H9 (cell line): ENCODE data around the gene TMEM87A. TPM values are rescaled to one million over a fixed set of nuclear protein-coding genes. Genes with fewer than 3 reads are reported as not detected.

Experiments
- DNase-seq: peaks from one replicate; pipeline ENCODE4 v3.0.0-alpha.2; 2017
- H2AFZ ChIP-seq: one replicate; pipeline ENCODE4 v1.6.1; 2013; ENCODE audit warnings: mild to moderate bottlenecking, low read length, control low read depth, moderate library complexity
- H2AK5ac ChIP-seq: 2 replicates; pipeline ENCODE4 v1.6.1; 2013; ENCODE audit warnings: low read length, control low read depth, mixed read lengths; ENCODE audit not compliant: insufficient read length
- H2BK120ac ChIP-seq: one replicate; pipeline ENCODE4 v1.6.1; 2013; ENCODE audit warnings: low read depth, mild to moderate bottlenecking, low read length, control low read depth, inconsistent platforms; ENCODE audit not compliant: poor library complexity, severe bottlenecking
- H2BK12ac ChIP-seq: 2 replicates; pipeline ENCODE4 v1.6.1; 2013; ENCODE audit warnings: low read length, control low read depth, mixed read lengths, low read depth; ENCODE audit not compliant: insufficient read length
- H2BK15ac ChIP-seq: 2 replicates; pipeline ENCODE4 v1.6.1; 2013; ENCODE audit warnings: low read depth, low read length, control low read depth
- H2BK20ac ChIP-seq: one replicate; pipeline ENCODE4 v1.6.1; 2013; ENCODE audit warnings: low read depth, mild to moderate bottlenecking, low read length, control low read depth, inconsistent platforms; ENCODE audit not compliant: poor library complexity, severe bottlenecking
- H2BK5ac ChIP-seq: 2 replicates; pipeline ENCODE4 v1.6.1; 2013; ENCODE audit warnings: low read length, control low read depth, mixed read lengths; ENCODE audit not compliant: insufficient read length
- H3K14ac ChIP-seq: 2 replicates; pipeline ENCODE4 v1.6.1; 2013; ENCODE audit warnings: low read length, control low read depth; ENCODE audit not compliant: insufficient read depth
- H3K18ac ChIP-seq: 2 replicates; pipeline ENCODE4 v1.6.1; 2013; ENCODE audit warnings: low read depth, mild to moderate bottlenecking, mixed read lengths, low read length, control low read depth; ENCODE audit not compliant: insufficient read length
- H3K23ac ChIP-seq: 2 replicates; pipeline ENCODE4 v1.6.1; 2013; ENCODE audit warnings: low read length, control low read depth, mixed read lengths, low read depth; ENCODE audit not compliant: insufficient read length
- H3K23me2 ChIP-seq: 2 replicates; pipeline ENCODE4 v1.6.1; 2013; ENCODE audit warnings: low read depth, mild to moderate bottlenecking, mixed read lengths, low read length, control low read depth; ENCODE audit not compliant: insufficient read length, poor library complexity, severe bottlenecking
- H3K27ac ChIP-seq: 2 replicates; pipeline ENCODE4 v1.5.1; 2013; ENCODE audit warnings: low read length, control low read depth, mixed read lengths, low read depth; ENCODE audit not compliant: insufficient read length
- H3K27me3 ChIP-seq: 2 replicates; pipeline ENCODE4 v1.6.1; 2013; ENCODE audit warnings: low read length, control low read depth, inconsistent platforms; ENCODE audit not compliant: insufficient read depth
- H3K4ac ChIP-seq: 2 replicates; pipeline ENCODE4 v1.6.1; 2013; ENCODE audit warnings: low read depth, mild to moderate bottlenecking, control low read depth, inconsistent platforms, low read length, moderate library complexity
- H3K4me1 ChIP-seq: 2 replicates; pipeline ENCODE4 v1.6.1; 2013; ENCODE audit warnings: low read length, control low read depth, inconsistent platforms; ENCODE audit not compliant: insufficient read depth
- H3K4me2 ChIP-seq: 2 replicates; pipeline ENCODE4 v1.6.1; 2013; ENCODE audit warnings: low read length, control low read depth, mixed read lengths; ENCODE audit not compliant: insufficient read length, insufficient read depth
- H3K56ac ChIP-seq: 2 replicates; pipeline ENCODE4 v1.6.1; 2013; ENCODE audit warnings: low read depth, mild to moderate bottlenecking, mixed read lengths, low read length, control low read depth; ENCODE audit not compliant: insufficient read length
- H3K79me1 ChIP-seq: 2 replicates; pipeline ENCODE4 v1.6.1; 2013; ENCODE audit warnings: low read depth, mild to moderate bottlenecking, moderate library complexity, low read length, control low read depth, inconsistent platforms; ENCODE audit not compliant: insufficient read depth, poor library complexity, severe bottlenecking
- H3K79me2 ChIP-seq: 2 replicates; pipeline ENCODE4 v1.6.1; 2013; ENCODE audit warnings: low read length, control low read depth, inconsistent platforms; ENCODE audit not compliant: insufficient read depth
- H3K9ac ChIP-seq: 2 replicates; pipeline ENCODE4 v1.6.1; 2013; ENCODE audit warnings: low read length, control low read depth, mixed read lengths; ENCODE audit not compliant: insufficient read length; ENCODE audit errors: extremely low read depth
- H3K9me3 ChIP-seq: one replicate; pipeline ENCODE4 v1.6.1; 2013; ENCODE audit warnings: low read depth, low read length, inconsistent platforms; ENCODE audit not compliant: control insufficient read depth
- H3T11ph ChIP-seq: one replicate; pipeline ENCODE4 v1.6.1; 2013; ENCODE audit warnings: mild to moderate bottlenecking, low read length, control low read depth, inconsistent platforms
- H4K20me1 ChIP-seq: one replicate; pipeline ENCODE4 v1.6.1; 2013; ENCODE audit not compliant: control insufficient read depth, insufficient read length, insufficient read depth
- H4K5ac ChIP-seq: 2 replicates; pipeline ENCODE4 v1.6.1; 2013; ENCODE audit warnings: low read depth, mild to moderate bottlenecking, mixed read lengths, low read length, control low read depth; ENCODE audit not compliant: insufficient read length
- H4K8ac ChIP-seq: replicated peaks from 2 replicates; pipeline ENCODE4 v1.6.1; 2013; ENCODE audit warnings: low read length, control low read depth, mixed read lengths, low read depth; ENCODE audit not compliant: insufficient read length
- H4K91ac ChIP-seq: 2 replicates; pipeline ENCODE4 v1.6.1; 2013; ENCODE audit warnings: low read depth, mild to moderate bottlenecking, moderate library complexity, mixed read lengths, low read length, control low read depth; ENCODE audit not compliant: insufficient read length
- H3K27ac Mint-ChIP-seq, 3 experiments: 2 replicates in 2 of 3; 3 replicates in 1 of 3; pipeline ENCODE4 v1.8.0; 2020 to 2021; ENCODE audit warnings: mixed read lengths in 3 of 3, mild to moderate bottlenecking in 1 of 3, moderate library complexity in 1 of 3
- H3K27me3 Mint-ChIP-seq: 2 replicates; pipeline ENCODE4 v1.8.0; 2021; ENCODE audit warnings: low read depth, mild to moderate bottlenecking, moderate library complexity, mixed read lengths
- H3K36me3 Mint-ChIP-seq, 3 experiments: 2 replicates in 2 of 3; 3 replicates in 1 of 3; pipeline ENCODE4 v1.8.0; 2020 to 2021; ENCODE audit warnings: low read depth in 3 of 3, mixed read lengths in 3 of 3; ENCODE audit not compliant: insufficient read depth in 1 of 3
- H3K4me1 Mint-ChIP-seq, 2 experiments: 2 replicates each; pipeline ENCODE4 v1.8.0; 2020; ENCODE audit warnings: mixed read lengths in 2 of 2
- H3K4me3 Mint-ChIP-seq, 2 experiments: 2 replicates in 1 of 2; 3 replicates in 1 of 2; pipeline ENCODE4 v1.8.0; 2020 to 2021; ENCODE audit warnings: mild to moderate bottlenecking in 2 of 2, mixed read lengths in 2 of 2, moderate library complexity in 1 of 2
- H3K9me3 Mint-ChIP-seq, 2 experiments: 2 replicates in 1 of 2; 3 replicates in 1 of 2; pipeline ENCODE4 v1.8.0; 2020; ENCODE audit warnings: mild to moderate bottlenecking in 2 of 2, mixed read lengths in 2 of 2, moderate library complexity in 1 of 2
- WGBS: extraction: QIAGEN DNeasy Blood & Tissue Kit; methylation state at CpG from one replicate; pipeline ENCODE4 v1.1.7; 2013; ENCODE audit warnings: missing lambda C conversion rate, low lambda C conversion rate, mixed read lengths; ENCODE audit not compliant: insufficient read length; ENCODE audit errors: extremely low coverage; 5-methylcytosine and 5-hydroxymethylcytosine counted together
- microRNA-seq: library from miRNA; unstranded; fragments of <30 nt; microRNA quantifications from one replicate; pipeline ENCODE4, GENCODE V29; 2020; ENCODE audit warnings: borderline microRNAs expressed
- total RNA-seq: library from RNA; stranded (reverse); gene quantifications from 2 replicates; pipeline ENCODE4 v1.2.1, GENCODE V29; 2021
- TF ChIP-seq, protein P1 (sequence below): fragments of 200-600 bp; sonication (generic); conservative IDR thresholded peaks from 3 replicates; pipeline ENCODE4 v1.8.0; 2021; ENCODE audit warnings: antibody characterized with exemption, mild to moderate bottlenecking

The TMEM87A gene
- total RNA-seq, 1 experiment from 2014 or later: 46.7 TPM

DNA sequence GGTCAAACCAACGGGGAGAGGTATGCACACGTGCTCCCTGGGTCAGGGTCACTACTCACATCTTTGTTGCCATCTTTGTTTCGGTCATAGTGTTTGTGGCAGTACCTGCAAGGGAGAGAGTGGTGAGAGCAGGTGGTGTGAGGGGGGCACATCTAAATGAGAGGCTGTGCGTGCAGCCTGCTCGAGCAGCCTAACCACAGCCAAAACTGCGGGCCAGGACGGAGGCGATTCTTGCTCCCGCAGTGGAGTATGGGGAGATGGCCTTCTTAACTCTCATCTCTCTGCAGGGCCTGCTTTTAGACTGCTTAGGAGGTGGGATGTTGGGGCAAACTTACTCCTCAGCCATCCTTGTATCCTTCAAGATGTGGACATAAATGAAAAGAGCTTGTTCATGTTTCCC lies 109.9 kb downstream of the TMEM87A start:
- no peak overlapping the region for H3K9ac ChIP-seq
- no peak overlapping the region for H4K8ac ChIP-seq
- H3K27ac ChIP-seq: no peak overlapping the region
- H2BK120ac ChIP-seq: no peak overlapping the region
- no peak overlapping the region for H2AFZ ChIP-seq
- H3K27ac Mint-ChIP-seq: no peak overlapping the region
- no peaks in the 10 kb centered on the region for H3K4me1 ChIP-seq
- H3K56ac ChIP-seq: no peak overlapping the region
- H3K27me3 Mint-ChIP-seq: no peaks in the 10 kb centered on the region
- H2BK15ac ChIP-seq: no peak overlapping the region
- peaks cover 16 to 95% (median 75%) of the 10 kb centered on the region in 3 experiments for H3K36me3 Mint-ChIP-seq
- H3K18ac ChIP-seq: no peak overlapping the region
- H3K23me2 ChIP-seq: no peaks in the 10 kb centered on the region
- H3K79me2 ChIP-seq: no peaks in the 10 kb centered on the region
- no peak overlapping the region for H3T11ph ChIP-seq
- H4K91ac ChIP-seq: no peak overlapping the region
- no peaks in the 10 kb centered on the region for H3K9me3 ChIP-seq
- no peaks in the 10 kb centered on the region for H3K9me3 Mint-ChIP-seq
- H3K14ac ChIP-seq: no peak overlapping the region
- H3K4me3 Mint-ChIP-seq: no peak overlapping the region
- H2BK20ac ChIP-seq: no peak overlapping the region
- TF ChIP-seq, protein P1, sequence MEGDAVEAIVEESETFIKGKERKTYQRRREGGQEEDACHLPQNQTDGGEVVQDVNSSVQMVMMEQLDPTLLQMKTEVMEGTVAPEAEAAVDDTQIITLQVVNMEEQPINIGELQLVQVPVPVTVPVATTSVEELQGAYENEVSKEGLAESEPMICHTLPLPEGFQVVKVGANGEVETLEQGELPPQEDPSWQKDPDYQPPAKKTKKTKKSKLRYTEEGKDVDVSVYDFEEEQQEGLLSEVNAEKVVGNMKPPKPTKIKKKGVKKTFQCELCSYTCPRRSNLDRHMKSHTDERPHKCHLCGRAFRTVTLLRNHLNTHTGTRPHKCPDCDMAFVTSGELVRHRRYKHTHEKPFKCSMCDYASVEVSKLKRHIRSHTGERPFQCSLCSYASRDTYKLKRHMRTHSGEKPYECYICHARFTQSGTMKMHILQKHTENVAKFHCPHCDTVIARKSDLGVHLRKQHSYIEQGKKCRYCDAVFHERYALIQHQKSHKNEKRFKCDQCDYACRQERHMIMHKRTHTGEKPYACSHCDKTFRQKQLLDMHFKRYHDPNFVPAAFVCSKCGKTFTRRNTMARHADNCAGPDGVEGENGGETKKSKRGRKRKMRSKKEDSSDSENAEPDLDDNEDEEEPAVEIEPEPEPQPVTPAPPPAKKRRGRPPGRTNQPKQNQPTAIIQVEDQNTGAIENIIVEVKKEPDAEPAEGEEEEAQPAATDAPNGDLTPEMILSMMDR: no peak
- H2AK5ac ChIP-seq: no peak overlapping the region
- no peak overlapping the region for H3K4ac ChIP-seq
- no peaks in the 10 kb centered on the region for H3K79me1 ChIP-seq
- no peaks in the 10 kb centered on the region for H3K4me1 Mint-ChIP-seq
- H2BK12ac ChIP-seq: no peak overlapping the region
- H4K20me1 ChIP-seq: no peaks in the 10 kb centered on the region
- no peak for DNase-seq
- no peak overlapping the region for H3K4me2 ChIP-seq
- no peak overlapping the region for H4K5ac ChIP-seq
- no peak overlapping the region for H2BK5ac ChIP-seq
- H3K27me3 ChIP-seq: no peaks in the 10 kb centered on the region
- no peak overlapping the region for H3K23ac ChIP-seq
- WGBS: no CpG with 5 or more reads among the region's 9 CpGs

Small RNA genes within 50 kb of the gene (microRNA-seq; reads per million reads assigned to microRNA genes)
- gene MIR627: 2.1 reads per million, percentile 21 among the genes with 10 or more reads in this experiment

Other genes with a start within 250 kb of the TMEM87A start
- 0.33 TPM in 1 of 2 replicates, not detected in the other for gene PLA2G4D, start 178.9 kb downstream of the TMEM87A start, total RNA-seq
- not detected in 2 replicates for gene PLA2G4F, start 116.8 kb downstream of the TMEM87A start, total RNA-seq
- gene VPS39, start 65.1 kb downstream of the TMEM87A start, total RNA-seq: 43.7 and 48.6 TPM in 2 replicates
- 15.8 and 18.4 TPM in 2 replicates for gene GANC, start 232 bp downstream of the TMEM87A start, total RNA-seq
- gene CAPN3, start 86.1 kb upstream of the TMEM87A start, total RNA-seq: 0.31 and 0.53 TPM in 2 replicates
- gene ZNF106, start 217.7 kb upstream of the TMEM87A start, total RNA-seq: 50.8 and 55.0 TPM in 2 replicates
- 55.2 and 63.2 TPM in 2 replicates for gene SNAP23, start 222.2 kb upstream of the TMEM87A start, total RNA-seq